IMR-90 (cell line): ENCODE data around the gene CIBAR2.

Source experiments
- CEBPB ChIP-seq: IDR thresholded peaks from 2 replicates; pipeline ENCODE4 v1.6.1; 2012; ENCODE audit warnings: low read depth, low read length, improper control_type of control experiment
- CHD1 ChIP-seq: IDR thresholded peaks from 2 replicates; pipeline ENCODE4 v1.6.1; 2012; ENCODE audit warnings: low read depth, low read length, improper control_type of control experiment
- MAFK ChIP-seq: IDR thresholded peaks from 2 replicates; pipeline ENCODE4 v1.6.1; 2012; ENCODE audit warnings: low read depth, low read length, improper control_type of control experiment
- MAZ ChIP-seq: IDR thresholded peaks from 2 replicates; pipeline ENCODE4 v1.6.1; 2012; ENCODE audit warnings: low read depth, mild to moderate bottlenecking, low read length, improper control_type of control experiment, moderate library complexity, borderline replicate concordance
- MXI1 ChIP-seq: IDR thresholded peaks from 2 replicates; pipeline ENCODE4 v1.6.1; 2012; ENCODE audit warnings: low read depth, mild to moderate bottlenecking, low read length, moderate library complexity, borderline replicate concordance
- POLR2A ChIP-seq: IDR thresholded peaks from 2 replicates; pipeline ENCODE4 v1.6.1; 2012; ENCODE audit warnings: mild to moderate bottlenecking, low read depth, low read length
- RAD21 ChIP-seq: IDR thresholded peaks from 2 replicates; pipeline ENCODE4 v1.6.1; 2012; ENCODE audit warnings: low read length, improper control_type of control experiment
- RFX5 ChIP-seq: IDR thresholded peaks from 2 replicates; pipeline ENCODE4 v1.8.0; 2012; ENCODE audit warnings: low read depth, mild to moderate bottlenecking, low read length, moderate library complexity
- SMC3 ChIP-seq: fragments of 150-350 bp; IDR thresholded peaks from 2 replicates; pipeline ENCODE4 v1.6.1; 2016; ENCODE audit warnings: low read depth, mild to moderate bottlenecking, antibody characterized with exemption, low read length, moderate library complexity
- TF ChIP-seq, protein P1 (sequence below): conservative IDR thresholded peaks from 2 replicates; pipeline ENCODE4 v1.5.1; 2012; ENCODE audit warnings: mild to moderate bottlenecking, low read depth, low read length, improper control_type of control experiment

DNA sequence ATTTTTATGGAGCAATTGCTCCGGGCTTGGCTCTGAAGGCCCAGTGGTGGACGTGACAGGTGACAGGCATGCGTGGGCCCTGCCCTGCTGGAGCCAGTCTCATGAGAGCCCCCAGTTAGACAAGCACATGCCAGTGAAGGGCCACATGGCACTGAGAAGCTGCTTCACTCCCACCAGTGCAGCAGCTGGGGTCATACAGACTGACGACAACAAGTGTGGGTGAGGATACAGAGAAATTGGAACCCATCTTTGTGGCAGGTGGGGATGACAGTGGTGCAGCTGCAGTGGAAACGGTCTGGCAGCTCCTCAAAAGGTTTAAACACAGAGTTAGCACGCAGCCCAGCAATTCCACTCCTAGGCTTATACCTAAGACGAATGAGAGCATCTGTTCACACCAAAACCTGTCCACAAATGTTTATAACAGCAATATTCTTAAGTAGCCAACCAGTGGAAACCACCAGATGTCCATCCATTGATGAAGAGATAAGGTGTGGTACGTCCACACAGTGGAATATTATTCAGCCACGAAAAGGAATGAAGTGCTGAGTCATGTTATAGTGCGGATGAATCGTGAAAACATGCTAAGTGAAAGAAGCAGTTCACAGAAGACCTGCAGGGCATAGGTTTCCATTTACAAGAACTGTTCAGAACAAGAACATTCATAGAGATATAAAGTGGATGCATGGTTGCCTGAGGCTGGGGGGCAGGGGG, 12.5 kb upstream of the CIBAR2 start:
- TF ChIP-seq, protein P1, sequence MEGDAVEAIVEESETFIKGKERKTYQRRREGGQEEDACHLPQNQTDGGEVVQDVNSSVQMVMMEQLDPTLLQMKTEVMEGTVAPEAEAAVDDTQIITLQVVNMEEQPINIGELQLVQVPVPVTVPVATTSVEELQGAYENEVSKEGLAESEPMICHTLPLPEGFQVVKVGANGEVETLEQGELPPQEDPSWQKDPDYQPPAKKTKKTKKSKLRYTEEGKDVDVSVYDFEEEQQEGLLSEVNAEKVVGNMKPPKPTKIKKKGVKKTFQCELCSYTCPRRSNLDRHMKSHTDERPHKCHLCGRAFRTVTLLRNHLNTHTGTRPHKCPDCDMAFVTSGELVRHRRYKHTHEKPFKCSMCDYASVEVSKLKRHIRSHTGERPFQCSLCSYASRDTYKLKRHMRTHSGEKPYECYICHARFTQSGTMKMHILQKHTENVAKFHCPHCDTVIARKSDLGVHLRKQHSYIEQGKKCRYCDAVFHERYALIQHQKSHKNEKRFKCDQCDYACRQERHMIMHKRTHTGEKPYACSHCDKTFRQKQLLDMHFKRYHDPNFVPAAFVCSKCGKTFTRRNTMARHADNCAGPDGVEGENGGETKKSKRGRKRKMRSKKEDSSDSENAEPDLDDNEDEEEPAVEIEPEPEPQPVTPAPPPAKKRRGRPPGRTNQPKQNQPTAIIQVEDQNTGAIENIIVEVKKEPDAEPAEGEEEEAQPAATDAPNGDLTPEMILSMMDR = no peak
- TF ChIP-seq POLR2A (no peak), CHD1 (no peak), SMC3 (no peak), RFX5 (no peak), CEBPB (no peak), RAD21 (no peak), MAZ (no peak), MAFK (peak; percentile 86), MXI1 (no peak)
